Mesodermal cell (in vitro differentiated cells): ENCODE data around the gene MAGI2.
"Not testable (repeated sequence)": the region's sequence is repeated elsewhere in the genome, so short reads cannot be mapped to it uniquely, and the experiment has no call there.

ENCODE experiments used
- H3K27ac ChIP-seq: 2 replicates; pipeline ENCODE4 v1.7.0; 2013; ENCODE audit warnings: mild to moderate bottlenecking, low read depth, low read length, moderate library complexity; ENCODE audit not compliant: severe bottlenecking
- H3K36me3 ChIP-seq: 2 replicates; pipeline ENCODE4 v1.7.1; 2013; ENCODE audit warnings: mild to moderate bottlenecking, low read length, moderate library complexity; ENCODE audit not compliant: control insufficient read depth, insufficient read depth
- H3K4me1 ChIP-seq: one replicate; pipeline ENCODE4 v1.7.1; 2013; ENCODE audit warnings: mild to moderate bottlenecking, low read length; ENCODE audit not compliant: insufficient read depth, control insufficient read depth, poor library complexity, severe bottlenecking
- H3K4me3 ChIP-seq: 2 replicates; pipeline ENCODE4 v1.7.0; 2013; ENCODE audit warnings: low read length, control low read depth, mild to moderate bottlenecking; ENCODE audit not compliant: insufficient read depth, poor library complexity, severe bottlenecking; ENCODE audit errors: extremely low read depth
- H3K9me3 ChIP-seq: 2 replicates; pipeline ENCODE4 v1.7.1; 2013; ENCODE audit warnings: mild to moderate bottlenecking, low read length, moderate library complexity; ENCODE audit not compliant: control insufficient read depth
- WGBS, 2 experiments: methylation state at CpG; one replicate each; pipeline ENCODE4 v1.1.5; 2013; ENCODE audit warnings: missing lambda C conversion rate in 2 of 2; ENCODE audit not compliant: insufficient coverage in 2 of 2; 5-methylcytosine and 5-hydroxymethylcytosine counted together

Gene MAGI2

GRCh38 chr7:79009647-79010046, 443.8 kb downstream of the MAGI2 start:
- H3K9me3 ChIP-seq: no peaks in the 10 kb centered on the region
- no peaks in the 10 kb centered on the region for H3K4me1 ChIP-seq
- no peak overlapping the region for H3K4me3 ChIP-seq
- H3K27ac ChIP-seq: no peak overlapping the region
- H3K36me3 ChIP-seq: no peaks in the 10 kb centered on the region

GRCh38 chr7:79008786-79009185, 444.7 kb downstream of the MAGI2 start:
- no peak overlapping the region for H3K4me3 ChIP-seq
- H3K36me3 ChIP-seq: no peaks in the 10 kb centered on the region
- H3K27ac ChIP-seq: no peak overlapping the region
- WGBS, 2 experiments: 86 to 100% methylated on average over 1 of the region's 1 CpG
- H3K9me3 ChIP-seq: no peaks in the 10 kb centered on the region
- no peaks in the 10 kb centered on the region for H3K4me1 ChIP-seq

- no peaks in the 10 kb centered on the region for H3K4me1 ChIP-seq
- H3K4me3 ChIP-seq: no peak overlapping the region
- H3K27ac ChIP-seq: no peak overlapping the region
- no peaks in the 10 kb centered on the region for H3K9me3 ChIP-seq
- H3K36me3 ChIP-seq: no peaks in the 10 kb centered on the region
Observed at GRCh38 chr7:78996013-78996412, 457.5 kb downstream of the MAGI2 start.

- H3K27ac ChIP-seq: no peak overlapping the region
- H3K4me3 ChIP-seq: no peak overlapping the region
- no peaks in the 10 kb centered on the region for H3K4me1 ChIP-seq
- no peaks in the 10 kb centered on the region for H3K9me3 ChIP-seq
- no peaks in the 10 kb centered on the region for H3K36me3 ChIP-seq
Observed at GRCh38 chr7:78993341-78993740, 460.1 kb downstream of the MAGI2 start.

GRCh38 chr7:78985509-78985908, 468.0 kb downstream of the MAGI2 start:
- Histone ChIP-seq H3K4me3 (no peak overlapping the region), H3K9me3 (no peaks in the 10 kb centered on the region), H3K36me3 (no peaks in the 10 kb centered on the region), H3K27ac (no peak overlapping the region), H3K4me1 (no peaks in the 10 kb centered on the region)
- WGBS, 2 experiments: no CpG with 5 or more reads among the region's 3 CpGs

GRCh38 chr7:78983483-78983882, 470.0 kb downstream of the MAGI2 start:
- H3K4me1 ChIP-seq: no peaks in the 10 kb centered on the region
- H3K36me3 ChIP-seq: no peaks in the 10 kb centered on the region
- H3K4me3 ChIP-seq: no peak overlapping the region
- H3K27ac ChIP-seq: no peak overlapping the region
- no peaks in the 10 kb centered on the region for H3K9me3 ChIP-seq

- H3K9me3 ChIP-seq: no peaks in the 10 kb centered on the region
- H3K4me3 ChIP-seq: no peak overlapping the region
- no peaks in the 10 kb centered on the region for H3K36me3 ChIP-seq
- no peak overlapping the region for H3K27ac ChIP-seq
- H3K4me1 ChIP-seq: no peaks in the 10 kb centered on the region
Observed at GRCh38 chr7:78970440-78970916, 483.0 kb downstream of the MAGI2 start.

GRCh38 chr7:78968951-78969350, 484.5 kb downstream of the MAGI2 start:
- Histone ChIP-seq H3K36me3 (no peaks in the 10 kb centered on the region), H3K27ac (no peak overlapping the region), H3K9me3 (no peaks in the 10 kb centered on the region), H3K4me1 (no peaks in the 10 kb centered on the region), H3K4me3 (no peak overlapping the region)
- 87 to 98% methylated on average over 9 to 10 of the region's 11 CpGs for WGBS, 2 experiments

- H3K27ac ChIP-seq, H3K36me3 ChIP-seq, H3K4me3 ChIP-seq, H3K4me1 ChIP-seq, H3K9me3 ChIP-seq: not testable (repeated sequence)
- 83% methylated on average over 1 of the region's 2 CpGs; no CpG with 5 or more reads in 1 of the 2 experiments for WGBS, 2 experiments
Observed at GRCh38 chr7:78967561-78967960, 485.9 kb downstream of the MAGI2 start.

GRCh38 chr7:78967046-78967445, 486.4 kb downstream of the MAGI2 start:
- Histone ChIP-seq H3K27ac (no peak overlapping the region), H3K36me3 (no peaks in the 10 kb centered on the region), H3K4me1 (no peaks in the 10 kb centered on the region), H3K9me3 (no peaks in the 10 kb centered on the region), H3K4me3 (no peak overlapping the region)
- WGBS, 2 experiments: 73 to 100% methylated on average over 2 of the region's 2 CpGs

GRCh38 chr7:78959477-78959876, 494.0 kb downstream of the MAGI2 start:
- no peak overlapping the region for H3K27ac ChIP-seq
- no peaks in the 10 kb centered on the region for H3K36me3 ChIP-seq
- no peak overlapping the region for H3K4me3 ChIP-seq
- no peaks in the 10 kb centered on the region for H3K4me1 ChIP-seq
- H3K9me3 ChIP-seq: no peaks in the 10 kb centered on the region
- WGBS, 2 experiments: 89 to 100% methylated on average over 2 of the region's 5 CpGs

- no peaks in the 10 kb centered on the region for H3K36me3 ChIP-seq
- H3K4me3 ChIP-seq: no peak overlapping the region
- H3K27ac ChIP-seq: no peak overlapping the region
- H3K9me3 ChIP-seq: no peaks in the 10 kb centered on the region
- no peaks in the 10 kb centered on the region for H3K4me1 ChIP-seq
- no CpG with 5 or more reads among the region's 1 CpG for WGBS, 2 experiments
Observed at GRCh38 chr7:78955329-78955728, 498.1 kb downstream of the MAGI2 start.
